CD4-positive, alpha-beta T cell (primary cell): Measurements from ENCODE around the gene OPN4. TPM values are rescaled to one million over a fixed set of nuclear protein-coding genes. Genes with fewer than 3 reads are reported as not detected.
"Not testable (repeated sequence)": the region's sequence is repeated elsewhere in the genome, so short reads cannot be mapped to it uniquely, and the experiment has no call there.

Source experiments
- ATAC-seq: fragments of 200-7000 bp; cut with Tn5 transposase; one replicate; pipeline ENCODE4 v1.10.0; 2022; ENCODE audit warnings: mild to moderate bottlenecking; ENCODE audit not compliant: poor library complexity
- CTCF ChIA-PET: fragments of 350-600 bp; sonication (Branson Sonifier 250); formaldehyde crosslinking; loops from one replicate; lab custom pipeline; 2021; ENCODE audit warnings: antibody characterized with exemption, inconsistent platforms; lab: Charles Lee
- POLR2A ChIA-PET: fragments of 350-600 bp; sonication (Branson Sonifier 250); formaldehyde crosslinking; loops from one replicate; lab custom pipeline; 2021; ENCODE audit warnings: antibody characterized with exemption, inconsistent platforms; lab: Charles Lee
- DNase-seq, 14 experiments: peaks; one replicate each; pipeline ENCODE4 v3.0.0-alpha.2; 2013 to 2020; ENCODE audit warnings: mixed read lengths in 2 of 14
- H3K27ac ChIP-seq, 2 donors: one replicate each; pipeline versions ENCODE4 v1.5.1 to v1.7.0; 2013; ENCODE audit warnings: low read length in 2 of 2, low read depth in 1 of 2, mild to moderate bottlenecking in 1 of 2
- H3K27me3 ChIP-seq, 2 experiments: 1 replicate in 1 of 2; 2 replicates in 1 of 2; pipeline versions ENCODE4 v1.6.1 to v1.7.0; 2013; ENCODE audit warnings: low read length in 2 of 2, control low read depth in 1 of 2, mild to moderate bottlenecking in 1 of 2, moderate library complexity in 1 of 2; ENCODE audit not compliant: insufficient read depth in 2 of 2, control insufficient read depth in 1 of 2
- H3K36me3 ChIP-seq: one replicate; pipeline ENCODE4 v1.6.1; 2013; ENCODE audit warnings: low read length, control low read depth; ENCODE audit not compliant: insufficient read depth
- H3K4me1 ChIP-seq: one replicate; pipeline ENCODE4 v1.6.1; 2013; ENCODE audit warnings: low read length, control low read depth; ENCODE audit not compliant: insufficient read depth
- H3K4me3 ChIP-seq: one replicate; pipeline ENCODE4 v1.5.1; 2013; ENCODE audit warnings: mild to moderate bottlenecking, low read length, moderate library complexity
- H3K9me3 ChIP-seq, 2 experiments: 1 replicate in 1 of 2; 2 replicates in 1 of 2; pipeline versions ENCODE4 v1.6.1 to v1.7.0; 2013; ENCODE audit warnings: low read length in 2 of 2, mild to moderate bottlenecking in 2 of 2, control low read depth in 1 of 2, moderate library complexity in 1 of 2; ENCODE audit not compliant: control insufficient read depth in 1 of 2, insufficient read depth in 1 of 2
- H3K27ac Mint-ChIP-seq: one replicate; pipeline ENCODE4 v1.8.0; 2020; ENCODE audit warnings: mixed read lengths
- H3K27me3 Mint-ChIP-seq: one replicate; pipeline ENCODE4 v1.8.0; 2021; ENCODE audit warnings: mixed read lengths
- H3K36me3 Mint-ChIP-seq: one replicate; pipeline ENCODE4 v1.8.0; 2021; ENCODE audit warnings: low read depth, mixed read lengths
- H3K4me1 Mint-ChIP-seq: one replicate; pipeline ENCODE4 v1.8.0; 2021; ENCODE audit warnings: low read depth, mixed read lengths
- H3K4me3 Mint-ChIP-seq: one replicate; pipeline ENCODE4 v1.8.0; 2020; ENCODE audit warnings: mild to moderate bottlenecking, mixed read lengths
- H3K9me3 Mint-ChIP-seq: one replicate; pipeline ENCODE4 v1.8.0; 2020; ENCODE audit warnings: mixed read lengths
- CTCF ChIP-seq: fragments of 200-600 bp; IDR thresholded peaks from one replicate; pipeline ENCODE4 v1.8.0; 2022; ENCODE audit warnings: antibody characterized with exemption, mild to moderate bottlenecking
- intact Hi-C, 2 experiments: fragments of 100-400 bp; cut with DNase I in 1 of 2; cut with micrococcal nuclease in 1 of 2; formaldehyde crosslinking; loops; one replicate each; pipeline versions ENCODE4 v1.15.1 to v1.9.0; 2023 to 2025; cut with DNase I, micrococcal nuclease
- total RNA-seq, 174 experiments: library from RNA in 2 of 174; stranded (reverse) in 2 of 174; gene quantifications; one replicate each; pipeline ENCODE4 v1.2.3 and lab custom pipeline; 2021 to 2026

OPN4 gene
- total RNA-seq, 2 experiments from 2014 or later, result not detected

- Mint-ChIP-seq H3K4me1 (no peaks in the 10 kb centered on the region), H3K9me3 (peaks cover 2% of the 10 kb centered on the region), H3K27me3 (peaks cover 29% of the 10 kb centered on the region), H3K36me3 (no peaks in the 10 kb centered on the region), H3K27ac (no peak overlapping the region), H3K4me3 (no peak overlapping the region)
- CTCF ChIA-PET, result no interaction called here
- ATAC-seq (no peak), DNase-seq (no peak)
- H3K4me3 ChIP-seq, result no peak overlapping the region
- intact Hi-C loops, result no loop called here
- peaks cover 0 to 4% of the 10 kb centered on the region in 2 experiments for H3K9me3 ChIP-seq
- H3K4me1 ChIP-seq, result no peaks in the 10 kb centered on the region
- POLR2A ChIA-PET, result no interaction called here
- TF ChIP-seq CTCF, result no peak
- H3K27ac ChIP-seq, result no peak overlapping the region
- H3K27me3 ChIP-seq, result peaks cover 0 to 7% of the 10 kb centered on the region in 2 experiments
- no peaks in the 10 kb centered on the region for H3K36me3 ChIP-seq
Observed at GRCh38 chr10:86614853-86615252, 39.5 kb upstream of the OPN4 start.

GRCh38 chr10:86617278-86617677, 37.1 kb upstream of the OPN4 start:
- H3K27ac Mint-ChIP-seq, H3K36me3 ChIP-seq, H3K9me3 ChIP-seq, H3K4me1 ChIP-seq, H3K4me3 Mint-ChIP-seq, H3K4me1 Mint-ChIP-seq, H3K4me3 ChIP-seq, H3K27me3 ChIP-seq, H3K36me3 Mint-ChIP-seq, intact Hi-C loops, CTCF ChIA-PET, H3K9me3 Mint-ChIP-seq, POLR2A ChIA-PET, H3K27ac ChIP-seq, ATAC-seq, DNase-seq: not testable (repeated sequence)
- peaks cover 23% of the 10 kb centered on the region for H3K27me3 Mint-ChIP-seq

GRCh38 chr10:86628311-86628710, 26.0 kb upstream of the OPN4 start:
- H3K27ac ChIP-seq, result no peak overlapping the region
- H3K4me1 ChIP-seq, result no peaks in the 10 kb centered on the region
- Mint-ChIP-seq H3K27me3 (peaks cover 32% of the 10 kb centered on the region), H3K4me1 (no peaks in the 10 kb centered on the region), H3K36me3 (no peaks in the 10 kb centered on the region), H3K4me3 (no peak overlapping the region), H3K27ac (no peak overlapping the region), H3K9me3 (no peaks in the 10 kb centered on the region)
- no peak for TF ChIP-seq CTCF
- peaks cover 0 to 11% of the 10 kb centered on the region in 2 experiments for H3K9me3 ChIP-seq
- peaks cover 14 to 29% of the 10 kb centered on the region in 2 experiments for H3K27me3 ChIP-seq
- ChIA-PET POLR2A (no interaction called here), CTCF (no interaction called here)
- no peak overlapping the region for H3K4me3 ChIP-seq
- DNase-seq (no peak), ATAC-seq (no peak)
- intact Hi-C loops, result no loop called here
- H3K36me3 ChIP-seq, result no peaks in the 10 kb centered on the region

GRCh38 chr10:86630079-86630478, 24.3 kb upstream of the OPN4 start:
- no peaks in the 10 kb centered on the region for H3K4me1 ChIP-seq
- DNase-seq (no peak), ATAC-seq (no peak)
- H3K27me3 Mint-ChIP-seq, result peaks cover 48% of the 10 kb centered on the region
- peaks cover 23 to 44% of the 10 kb centered on the region in 2 experiments for H3K27me3 ChIP-seq
- POLR2A ChIA-PET, result no interaction called here
- intact Hi-C loops, result no loop called here
- H3K4me3 ChIP-seq, result no peak overlapping the region
- no peak overlapping the region for H3K4me3 Mint-ChIP-seq
- H3K4me1 Mint-ChIP-seq, result no peaks in the 10 kb centered on the region
- no peaks in the 10 kb centered on the region for H3K36me3 Mint-ChIP-seq
- no peaks in the 10 kb centered on the region for H3K9me3 Mint-ChIP-seq
- H3K36me3 ChIP-seq, result no peaks in the 10 kb centered on the region
- CTCF ChIA-PET, result no interaction called here
- peaks cover 0 to 11% of the 10 kb centered on the region in 2 experiments for H3K9me3 ChIP-seq
- H3K27ac Mint-ChIP-seq, result no peak overlapping the region
- TF ChIP-seq CTCF, result no peak
- H3K27ac ChIP-seq, result no peak overlapping the region
